Spleen (tissue), 11 donors: ENCODE results near the gene MSH5. TPM values are rescaled to one million over a fixed set of nuclear protein-coding genes. Genes with fewer than 3 reads are reported as not detected.
A peak's percentile ranks its signal among the peaks of the same experiment; 100 is the strongest.

Source experiments
- DNase-seq: peaks from one replicate; pipeline ENCODE4 v3.0.0-alpha.2; 2020
- H3K27ac ChIP-seq, 8 donors: fragments of 200-600 bp; sonication (generic) in 7 of 8; 1 replicate in 4 of 8; 2 replicates in 4 of 8; pipeline versions ENCODE4 v1.5.0 to v1.8.0; 2016 to 2021; ENCODE audit warnings: inconsistent platforms in 4 of 8, mild to moderate bottlenecking in 4 of 8, moderate library complexity in 1 of 8
- H3K27me3 ChIP-seq, 7 donors: fragments of 200-600 bp; sonication (generic) in 6 of 7; replicated peaks in 1 of 7; 1 replicate in 4 of 7; 2 replicates in 3 of 7; pipeline versions ENCODE4 v1.5.0 to v1.8.0; 2016 to 2021; ENCODE audit warnings: inconsistent platforms in 3 of 7, mild to moderate bottlenecking in 1 of 7
- H3K36me3 ChIP-seq, 6 donors: fragments of 200-600 bp; sonication (generic) in 5 of 6; 1 replicate in 4 of 6; 2 replicates in 2 of 6; pipeline versions ENCODE4 v1.5.0 to v1.8.0; 2016 to 2021; ENCODE audit warnings: inconsistent platforms in 2 of 6
- H3K4me1 ChIP-seq, 6 donors: fragments of 200-600 bp; sonication (generic) in 5 of 6; 1 replicate in 3 of 6; 2 replicates in 3 of 6; pipeline versions ENCODE4 v1.5.0 to v1.8.0; 2016 to 2021; ENCODE audit warnings: inconsistent platforms in 3 of 6
- H3K4me3 ChIP-seq, 8 donors: fragments of 200-600 bp; sonication (generic) in 7 of 8; 1 replicate in 4 of 8; 2 replicates in 4 of 8; pipeline versions ENCODE4 v1.5.0 to v1.8.0; 2016 to 2021; ENCODE audit warnings: inconsistent platforms in 4 of 8, mild to moderate bottlenecking in 4 of 8, moderate library complexity in 2 of 8
- H3K9me3 ChIP-seq, 8 donors: fragments of 200-600 bp; sonication (generic) in 7 of 8; 1 replicate in 4 of 8; 2 replicates in 4 of 8; pipeline versions ENCODE4 v1.5.0 to v1.8.0; 2016 to 2021; ENCODE audit warnings: inconsistent platforms in 4 of 8
- CTCF ChIP-seq, 11 experiments: fragments of 200-600 bp in 7 of 11; fragments of 450-650 bp in 4 of 11; sonication (generic) in 4 of 11; IDR thresholded peaks in 8 of 11; conservative IDR thresholded peaks in 3 of 11; 1 replicate in 7 of 11; 2 replicates in 4 of 11; pipeline versions ENCODE4 v1.4.0 to v1.8.0; 2016 to 2021; ENCODE audit warnings: antibody characterized with exemption in 11 of 11, inconsistent platforms in 4 of 11, mild to moderate bottlenecking in 1 of 11
- POLR2A ChIP-seq, 3 donors: fragments of 450-650 bp; IDR thresholded peaks; one replicate each; pipeline ENCODE4 v1.5.1; 2017; ENCODE audit warnings: antibody characterized with exemption in 3 of 3, mild to moderate bottlenecking in 1 of 3
- POLR2AphosphoS5 ChIP-seq, 3 donors: sonication (generic); formaldehyde crosslinking; IDR thresholded peaks; one replicate each; pipeline ENCODE4 v1.5.1; 2017; ENCODE audit warnings: antibody characterized with exemption in 3 of 3
- WGBS, 5 donors: extraction: QIAGEN DNeasy Blood & Tissue Kit in 3 of 5; methylation state at CpG; one replicate each; pipeline versions ENCODE4 v1.1.5 to v1.1.7; 2013 to 2018; 5-methylcytosine and 5-hydroxymethylcytosine counted together
- intact Hi-C: fragments of 100-400 bp; cut with DNase I; formaldehyde crosslinking; loops from one replicate; pipeline ENCODE4 v1.15.0; 2023; ENCODE audit warnings: low total_unique reads
- polyA plus RNA-seq, 3 donors: library from polyadenylated mRNA; stranded (reverse); fragments of 200-250 nt; gene quantifications; one replicate each; pipeline ENCODE4 v1.2.1, GENCODE V29; 2013
- total RNA-seq, 7 donors: library from RNA; depleted of rRNA in 3 of 7; stranded (reverse); fragments of >200 nt in 3 of 7; fragmentation: NEBNext Ultra II Directional in 4 of 7; extraction: Animal tissue kit (Norgen Biotek cat#: 25700) in 4 of 7; gene quantifications; one replicate each; pipeline versions ENCODE4 v1.1.0 to v1.2.1, GENCODE V29; 2016 to 2021
- donor health status: healthy with polysubstance abuse.
- donor health status: DM: no; HTN: no; CAD: no; lungs with moderate emphysema.
- donor health status: DM: no; HTN: no; CAD: no.
- donor health status: Bipolar disorder and iron deficiency.
- donor health status: healthy.
- donor health status: DM: no; HTN: no; CAD: no.
- donor health status: DM: yes; HTN: yes; CAD: no.

Gene MSH5
- total and polyA plus RNA-seq, 10 donors = 11.2 to 35.2 (median 26.8) TPM

GRCh38 chr6:31763619-31763940 is 23.8 kb downstream of the MSH5 start:
- DNase-seq = no peak
- Histone ChIP-seq H3K9me3 (no peaks in the 10 kb centered on the region), H3K4me1 (peaks cover 0 to 24% (median 9%) of the 10 kb centered on the region in 6 donors), H3K36me3 (peaks cover 0 to 47% (median 7%) of the 10 kb centered on the region in 6 donors), H3K27me3 (no peaks in the 10 kb centered on the region), H3K4me3 (no peak overlapping the region), H3K27ac (peak overlapping the region in 3 of 8 donors; percentile 6 to 20 (median 10))
- WGBS, 5 donors = 52 to 70% (median 60%) methylated on average over 1 of the region's 1 CpG
- TF ChIP-seq CTCF (IDR thresholded peaks at IDR 0.05 in 8 of 11, conservative IDR thresholded peaks at IDR 0.05 in 3 of 11) (no peak), POLR2AphosphoS5 (IDR thresholded peaks at IDR 0.05) (no peak), POLR2A (IDR thresholded peaks at IDR 0.05) (no peak)
- intact Hi-C loops = no loop called here

DNA sequence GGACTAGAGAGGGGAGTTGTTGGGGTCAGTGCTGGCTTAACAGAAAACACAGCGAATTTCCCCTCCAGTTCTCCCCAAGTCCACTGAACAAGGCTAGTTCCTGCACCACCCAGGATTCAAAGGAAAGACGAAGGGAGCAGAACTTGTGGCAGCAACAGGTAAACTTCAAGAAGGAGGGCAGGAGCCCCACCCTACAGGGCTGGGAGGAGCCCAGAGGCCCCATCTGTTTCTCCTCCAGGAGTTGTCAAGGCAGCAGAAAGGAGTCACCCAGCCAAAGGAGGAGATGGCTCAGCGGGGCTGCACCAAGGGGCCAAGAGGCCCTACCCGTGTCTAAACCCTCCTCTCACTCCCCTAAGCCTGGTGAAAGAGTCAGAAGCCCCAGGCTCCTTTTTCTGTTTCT is 24.4 kb downstream of the MSH5 start:
- H3K9me3 ChIP-seq = no peaks in the 10 kb centered on the region
- DNase-seq = peak; percentile 34
- peaks cover 0 to 27% (median 13%) of the 10 kb centered on the region in 6 donors for H3K4me1 ChIP-seq
- H3K36me3 ChIP-seq = peaks cover 0 to 42% (median 7%) of the 10 kb centered on the region in 6 donors
- 84 to 91% (median 87%) methylated on average over 4 of the region's 4 CpGs for WGBS, 5 donors
- no peak overlapping the region for H3K27ac ChIP-seq
- intact Hi-C loops = no loop called here
- no peaks in the 10 kb centered on the region for H3K27me3 ChIP-seq
- no peak overlapping the region for H3K4me3 ChIP-seq
- TF ChIP-seq POLR2A (IDR thresholded peaks at IDR 0.05) = no peak
- no peak for TF ChIP-seq POLR2AphosphoS5 (IDR thresholded peaks at IDR 0.05)
- no peak for TF ChIP-seq CTCF (IDR thresholded peaks at IDR 0.05 in 8 of 11, conservative IDR thresholded peaks at IDR 0.05 in 3 of 11)

GRCh38 chr6:31765559-31765909 is 25.7 kb downstream of the MSH5 start:
- 75 to 86% (median 84%) methylated on average over 9 of the region's 9 CpGs for WGBS, 5 donors
- intact Hi-C loops = no loop called here

More at GRCh38 chr6:31765559-31765909, 25.7 kb downstream of the MSH5 start:
- Histone ChIP-seq H3K4me3 (no peak overlapping the region), H3K27ac (no peak overlapping the region), H3K36me3 (peaks cover 0 to 28% (median 6%) of the 10 kb centered on the region in 6 donors), H3K27me3 (no peaks in the 10 kb centered on the region), H3K4me1 (peaks cover 0 to 37% (median 21%) of the 10 kb centered on the region in 6 donors), H3K9me3 (no peaks in the 10 kb centered on the region)
- TF ChIP-seq CTCF (IDR thresholded peaks at IDR 0.05 in 8 of 11, conservative IDR thresholded peaks at IDR 0.05 in 3 of 11) (no peak), POLR2AphosphoS5 (IDR thresholded peaks at IDR 0.05) (no peak), POLR2A (IDR thresholded peaks at IDR 0.05) (no peak)
- DNase-seq = peak; percentile 66
